Adrenal gland (tissue), 12 donors: ENCODE results near the gene TPR. TPM values are rescaled to one million over a fixed set of nuclear protein-coding genes. Genes with fewer than 3 reads are reported as not detected.

Experiments used
- DNase-seq, 7 donors: peaks; one replicate each; pipeline ENCODE4 v3.0.0-alpha.2; 2019 to 2020
- H3K27ac ChIP-seq, 5 donors: fragments of 200-600 bp; sonication (generic) in 4 of 5; 1 replicate in 3 of 5; 2 replicates in 2 of 5; pipeline versions ENCODE4 v1.5.1 to v1.8.0; 2016 to 2020; ENCODE audit warnings: mild to moderate bottlenecking in 1 of 5
- H3K27me3 ChIP-seq: fragments of 200-600 bp; 2 replicates; pipeline ENCODE4 v1.8.0; 2021
- H3K36me3 ChIP-seq, 2 donors: fragments of 200-600 bp; replicated peaks in 1 of 2; 1 replicate in 1 of 2; 2 replicates in 1 of 2; pipeline versions ENCODE4 v1.5.1 to v1.8.0; 2018 to 2022
- H3K4me1 ChIP-seq, 2 donors: fragments of 200-600 bp; replicated peaks in 1 of 2; 1 replicate in 1 of 2; 2 replicates in 1 of 2; pipeline versions ENCODE4 v1.5.1 to v1.8.0; 2018 to 2021
- H3K4me3 ChIP-seq, 4 donors: fragments of 200-600 bp; sonication (generic) in 3 of 4; one replicate each; pipeline ENCODE4 v1.5.1; 2016 to 2018
- H3K9me3 ChIP-seq, 3 donors: fragments of 200-600 bp; sonication (generic) in 1 of 3; replicated peaks in 1 of 3; 1 replicate in 2 of 3; 2 replicates in 1 of 3; pipeline versions ENCODE4 v1.5.1 to v1.8.0; 2016 to 2021
- POLR2A ChIP-seq, 2 donors: fragments of 450-650 bp; IDR thresholded peaks; one replicate each; pipeline ENCODE4 v1.6.1; 2017; ENCODE audit warnings: antibody characterized with exemption in 2 of 2, mild to moderate bottlenecking in 2 of 2, moderate library complexity in 1 of 2
- WGBS, 4 donors: extraction: QIAGEN DNeasy Blood & Tissue Kit in 2 of 4; methylation state at CpG; one replicate each; pipeline versions ENCODE4 v1.1.5 to v1.1.7; 2013 to 2017; 5-methylcytosine and 5-hydroxymethylcytosine counted together
- intact Hi-C, 2 donors: fragments of 100-400 bp; cut with DNase I; formaldehyde crosslinking; loops; one replicate each; pipeline versions ENCODE4 v1.14.1 to v1.15.0; 2022 to 2023
- polyA plus RNA-seq, 3 donors: library from polyadenylated mRNA; stranded (reverse); fragments of 200-250 nt in 2 of 3; fragments of 350-450 nt in 1 of 3; fragmentation: Illumina TruSeq in 1 of 3; extraction: RNeasy Lipid Tissue Mini Kit (QIAGEN cat#74804) in 1 of 3; gene quantifications; one replicate each; pipeline ENCODE4 v1.2.3, GENCODE V29; 2013 to 2014
- total RNA-seq, 9 donors: library from RNA; depleted of rRNA in 4 of 9; stranded (reverse); fragments of >200 nt in 4 of 9; fragments of 120-200 nt in 1 of 9; fragmentation: NEBNext Ultra II Directional in 1 of 9; extraction: Animal tissue kit (Norgen Biotek cat#: 25700) in 1 of 9; gene quantifications; one replicate each; pipeline versions ENCODE4 v1.1.0 to v1.2.4, GENCODE V29; 2013 to 2023
- TF ChIP-seq, protein P1 (sequence below), 6 experiments: fragments of 450-650 bp in 4 of 6; fragments of 200-600 bp in 2 of 6; sonication (generic) in 1 of 6; IDR thresholded peaks; 1 replicate in 5 of 6; 2 replicates in 1 of 6; pipeline versions ENCODE4 v1.5.1 to v1.8.0; 2016 to 2021; ENCODE audit warnings: antibody characterized with exemption in 6 of 6, mild to moderate bottlenecking in 2 of 6, moderate library complexity in 1 of 6
- donor health status: healthy with polysubstance abuse.
- donor health status: Bipolar disorder and iron deficiency.
- donor health status: DM: yes; HTN: yes; CAD: no.
- donor health status: DM: no; HTN: no; CAD: no.
- donor health status: DM: no; HTN: no; CAD: no.
- donor health status: DM: yes; HTN: yes; CAD: no.

Gene TPR
- total and polyA plus RNA-seq, 12 donors = 24.2 to 99.2 (median 57.0) TPM

DNA sequence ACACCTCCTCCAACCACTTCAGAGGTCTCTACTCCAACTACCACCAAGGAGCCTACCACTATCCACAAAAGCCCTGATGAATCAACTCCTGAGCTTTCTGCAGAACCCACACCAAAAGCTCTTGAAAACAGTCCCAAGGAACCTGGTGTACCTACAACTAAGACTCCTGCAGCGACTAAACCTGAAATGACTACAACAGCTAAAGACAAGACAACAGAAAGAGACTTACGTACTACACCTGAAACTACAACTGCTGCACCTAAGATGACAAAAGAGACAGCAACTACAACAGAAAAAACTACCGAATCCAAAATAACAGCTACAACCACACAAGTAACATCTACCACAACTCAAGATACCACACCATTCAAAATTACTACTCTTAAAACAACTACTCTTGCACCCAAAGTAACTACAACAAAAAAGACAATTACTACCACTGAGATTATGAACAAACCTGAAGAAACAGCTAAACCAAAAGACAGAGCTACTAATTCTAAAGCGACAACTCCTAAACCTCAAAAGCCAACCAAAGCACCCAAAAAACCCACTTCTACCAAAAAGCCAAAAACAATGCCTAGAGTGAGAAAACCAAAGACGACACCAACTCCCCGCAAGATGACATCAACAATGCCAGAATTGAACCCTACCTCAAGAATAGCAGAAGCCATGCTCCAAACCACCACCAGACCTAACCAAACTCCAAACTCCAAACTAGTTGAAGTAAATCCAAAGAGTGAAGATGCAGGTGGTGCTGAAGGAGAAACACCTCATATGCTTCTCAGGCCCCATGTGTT, 66.6 kb downstream of the TPR start:
- DNase-seq = no peak
- Histone ChIP-seq H3K4me3 (no peak overlapping the region), H3K4me1 (no peaks in the 10 kb centered on the region), H3K9me3 (no peaks in the 10 kb centered on the region), H3K27ac (no peak overlapping the region), H3K27me3 (no peaks in the 10 kb centered on the region), H3K36me3 (peaks cover 0 to 19% of the 10 kb centered on the region in 2 donors)
- WGBS, 4 donors = 93 to 96% (median 95%) methylated on average over 6 of the region's 6 CpGs
- TF ChIP-seq, protein P1, sequence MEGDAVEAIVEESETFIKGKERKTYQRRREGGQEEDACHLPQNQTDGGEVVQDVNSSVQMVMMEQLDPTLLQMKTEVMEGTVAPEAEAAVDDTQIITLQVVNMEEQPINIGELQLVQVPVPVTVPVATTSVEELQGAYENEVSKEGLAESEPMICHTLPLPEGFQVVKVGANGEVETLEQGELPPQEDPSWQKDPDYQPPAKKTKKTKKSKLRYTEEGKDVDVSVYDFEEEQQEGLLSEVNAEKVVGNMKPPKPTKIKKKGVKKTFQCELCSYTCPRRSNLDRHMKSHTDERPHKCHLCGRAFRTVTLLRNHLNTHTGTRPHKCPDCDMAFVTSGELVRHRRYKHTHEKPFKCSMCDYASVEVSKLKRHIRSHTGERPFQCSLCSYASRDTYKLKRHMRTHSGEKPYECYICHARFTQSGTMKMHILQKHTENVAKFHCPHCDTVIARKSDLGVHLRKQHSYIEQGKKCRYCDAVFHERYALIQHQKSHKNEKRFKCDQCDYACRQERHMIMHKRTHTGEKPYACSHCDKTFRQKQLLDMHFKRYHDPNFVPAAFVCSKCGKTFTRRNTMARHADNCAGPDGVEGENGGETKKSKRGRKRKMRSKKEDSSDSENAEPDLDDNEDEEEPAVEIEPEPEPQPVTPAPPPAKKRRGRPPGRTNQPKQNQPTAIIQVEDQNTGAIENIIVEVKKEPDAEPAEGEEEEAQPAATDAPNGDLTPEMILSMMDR (IDR thresholded peaks at IDR 0.05) = no peak
- no peak for TF ChIP-seq POLR2A (IDR thresholded peaks at IDR 0.05)
- intact Hi-C loops = no loop called here

DNA sequence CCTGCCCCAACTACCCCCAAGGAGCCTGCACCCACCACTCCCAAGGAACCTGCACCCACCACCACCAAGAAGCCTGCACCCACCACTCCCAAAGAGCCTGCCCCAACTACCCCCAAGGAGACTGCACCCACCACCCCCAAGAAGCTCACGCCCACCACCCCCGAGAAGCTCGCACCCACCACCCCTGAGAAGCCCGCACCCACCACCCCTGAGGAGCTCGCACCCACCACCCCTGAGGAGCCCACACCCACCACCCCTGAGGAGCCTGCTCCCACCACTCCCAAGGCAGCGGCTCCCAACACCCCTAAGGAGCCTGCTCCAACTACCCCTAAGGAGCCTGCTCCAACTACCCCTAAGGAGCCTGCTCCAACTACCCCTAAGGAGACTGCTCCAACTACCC, 67.6 kb downstream of the TPR start:
- TF ChIP-seq, protein P1 (IDR thresholded peaks at IDR 0.05) = no peak
- peaks cover 0 to 9% of the 10 kb centered on the region in 2 donors for H3K36me3 ChIP-seq
- no peaks in the 10 kb centered on the region for H3K9me3 ChIP-seq
- WGBS, 4 donors = 97 to 100% (median 97%) methylated on average over 1 to 6 of the region's 6 CpGs; no CpG with 5 or more reads in 1 of the 4 donors
- H3K27me3 ChIP-seq = no peaks in the 10 kb centered on the region
- intact Hi-C loops = no loop called here
- no peaks in the 10 kb centered on the region for H3K4me1 ChIP-seq
- no peak for DNase-seq
- H3K27ac ChIP-seq = no peak overlapping the region
- no peak overlapping the region for H3K4me3 ChIP-seq

DNA sequence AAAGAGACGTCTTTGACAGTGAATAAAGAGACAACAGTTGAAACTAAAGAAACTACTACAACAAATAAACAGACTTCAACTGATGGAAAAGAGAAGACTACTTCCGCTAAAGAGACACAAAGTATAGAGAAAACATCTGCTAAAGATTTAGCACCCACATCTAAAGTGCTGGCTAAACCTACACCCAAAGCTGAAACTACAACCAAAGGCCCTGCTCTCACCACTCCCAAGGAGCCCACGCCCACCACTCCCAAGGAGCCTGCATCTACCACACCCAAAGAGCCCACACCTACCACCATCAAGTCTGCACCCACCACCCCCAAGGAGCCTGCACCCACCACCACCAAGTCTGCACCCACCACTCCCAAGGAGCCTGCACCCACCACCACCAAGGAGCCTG, 68.5 kb downstream of the TPR start:
- H3K4me1 ChIP-seq = no peaks in the 10 kb centered on the region
- intact Hi-C loops = no loop called here
- no peak overlapping the region for H3K4me3 ChIP-seq
- 84 to 92% (median 86%) methylated on average over 3 of the region's 3 CpGs for WGBS, 4 donors
- no peak overlapping the region for H3K27ac ChIP-seq
- no peaks in the 10 kb centered on the region for H3K27me3 ChIP-seq
- no peak for DNase-seq
- no peaks in the 10 kb centered on the region for H3K9me3 ChIP-seq
- H3K36me3 ChIP-seq = no peaks in the 10 kb centered on the region
- no peak for TF ChIP-seq POLR2A (IDR thresholded peaks at IDR 0.05)
- TF ChIP-seq, protein P1 (IDR thresholded peaks at IDR 0.05) = no peak

DNA sequence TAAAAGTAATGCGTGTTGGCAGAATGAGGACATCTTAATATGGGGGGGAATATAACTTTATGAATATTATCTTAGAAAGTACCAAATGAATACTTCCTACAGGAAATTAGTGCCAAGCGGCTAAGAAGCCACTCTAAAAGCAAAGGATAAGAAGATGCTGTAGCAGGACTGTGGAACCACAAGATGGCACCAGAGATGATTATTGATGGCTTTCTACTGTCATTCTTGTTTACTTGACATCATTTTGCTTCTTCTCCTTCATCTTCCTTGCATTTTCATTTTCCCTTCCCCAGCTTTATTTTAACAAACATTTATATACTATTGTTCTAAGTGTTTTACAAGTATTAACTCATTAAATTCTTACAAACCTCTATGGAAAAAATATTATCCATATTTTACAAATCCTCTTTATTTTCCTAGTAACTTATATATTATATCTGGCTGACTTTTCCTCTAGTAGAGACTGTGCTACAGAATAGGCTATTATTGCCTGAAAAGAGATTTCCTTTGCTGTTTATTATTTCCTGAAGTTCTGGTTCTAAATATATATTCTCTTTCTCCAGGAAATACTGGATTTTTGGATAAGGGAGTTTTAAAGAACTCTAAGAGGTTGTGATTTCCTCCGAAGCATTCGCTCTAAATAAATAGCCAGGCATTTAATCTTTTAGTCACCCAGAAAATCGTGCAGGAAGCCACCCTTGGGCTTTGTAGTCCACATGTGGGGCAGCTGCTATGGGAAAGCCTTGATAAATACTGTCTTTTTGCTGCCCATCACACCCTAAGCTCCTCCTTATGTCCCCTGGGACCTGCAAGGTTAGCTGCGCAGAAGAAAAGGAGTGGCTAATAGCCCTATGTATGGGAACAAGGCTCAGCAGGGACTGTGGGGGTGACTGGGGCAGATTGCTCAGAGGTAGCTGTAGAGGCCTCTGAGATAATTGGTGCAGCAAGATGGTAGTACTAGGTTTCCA, 69.8 kb downstream of the TPR start:
- no peaks in the 10 kb centered on the region for H3K9me3 ChIP-seq
- H3K27me3 ChIP-seq = no peaks in the 10 kb centered on the region
- H3K27ac ChIP-seq = no peak overlapping the region
- no peak overlapping the region for H3K4me3 ChIP-seq
- no peaks in the 10 kb centered on the region for H3K4me1 ChIP-seq
- intact Hi-C loops = no loop called here
- no peaks in the 10 kb centered on the region for H3K36me3 ChIP-seq
- WGBS, 4 donors = 51 to 56% (median 53%) methylated on average over 6 of the region's 6 CpGs
- no peak for DNase-seq
- TF ChIP-seq, protein P1 (IDR thresholded peaks at IDR 0.05) = peak in 5 of 6 experiments; percentile 12 to 43 (median 24)
- no peak for TF ChIP-seq POLR2A (IDR thresholded peaks at IDR 0.05)
